Erythroblast (primary cell): ENCODE data around the gene TNFRSF18.
"Not testable (repeated sequence)": the region's sequence is repeated elsewhere in the genome, so short reads cannot be mapped to it uniquely, and the experiment has no call there.

Experiments used
- GATA1 ChIP-seq: IDR thresholded peaks from 2 replicates; pipeline ENCODE4 v1.6.1; 2011; ENCODE audit warnings: low read depth, mild to moderate bottlenecking, control low read depth, low read length, moderate library complexity
- POLR2A ChIP-seq: IDR thresholded peaks from 2 replicates; pipeline ENCODE4 v1.6.1; 2011; ENCODE audit warnings: mild to moderate bottlenecking, low read length

- not testable (repeated sequence) for TF ChIP-seq POLR2A, GATA1
These were observed 10.7 kb downstream of the TNFRSF18 start for GRCh38 chr1:1195726-1196125.
